Measurements from ENCODE around the gene SDHB. TPM values are rescaled to one million over a fixed set of nuclear protein-coding genes. Genes with fewer than 3 reads are reported as not detected.

SDHB gene
- total RNA-seq, 1 donor from 2014 or later = 61.2 TPM

- H3K4me3 Mint-ChIP-seq = no peak overlapping the region
- H3K9ac ChIP-seq = no peak overlapping the region
- H3K4me1 Mint-ChIP-seq = peaks cover 45% of the 10 kb centered on the region
Measured at GRCh38 chr1:17097147-17097546, 43.3 kb upstream of the SDHB start.

GRCh38 chr1:17096584-17096983, 42.8 kb upstream of the SDHB start:
- no peaks in the 10 kb centered on the region for H3K79me2 ChIP-seq (ENCODE audit: low read depth)
- peaks cover 3% of the 10 kb centered on the region for H3F3A ChIP-seq (ENCODE audit: low read depth)
- no peaks in the 10 kb centered on the region for H3K9me3 ChIP-seq (ENCODE audit: low read depth)
- no peaks in the 10 kb centered on the region for H3K9me3 Mint-ChIP-seq
- H3K4me2 ChIP-seq = no peak overlapping the region
- H3K27ac Mint-ChIP-seq = no peak overlapping the region
- H3K4me3 Mint-ChIP-seq = no peak overlapping the region
- TF ChIP-seq CTCF (IDR thresholded peaks at IDR 0.05) = no peak
- no peak for TF ChIP-seq EZH2 (IDR thresholded peaks at IDR 0.05)
- no peak for TF ChIP-seq EZH2phosphoT487 (IDR thresholded peaks at IDR 0.05)
- no peaks in the 10 kb centered on the region for H3K36me3 ChIP-seq
- no peaks in the 10 kb centered on the region for H3K27me3 ChIP-seq
- H3K4me3 ChIP-seq = no peak overlapping the region
- peaks cover 12% of the 10 kb centered on the region for H3K27me3 Mint-ChIP-seq (ENCODE audit: insufficient read depth, low read depth)
- H3K4me1 ChIP-seq = peaks cover 12% of the 10 kb centered on the region
- H2AFZ ChIP-seq (replicated peaks) = no peak overlapping the region
- H3K4me1 Mint-ChIP-seq = peaks cover 45% of the 10 kb centered on the region
- no peaks in the 10 kb centered on the region for H3K36me3 Mint-ChIP-seq
- H3K9ac ChIP-seq = no peak overlapping the region
- DNase-seq (ENCODE audit: low spot score) = no peak
- H4K20me1 ChIP-seq (ENCODE audit: low read depth) = no peaks in the 10 kb centered on the region
- no peak overlapping the region for H3K27ac ChIP-seq

More at GRCh38 chr1:17097147-17097546, 43.3 kb upstream of the SDHB start:
- Histone ChIP-seq H3K4me3 (no peak overlapping the region), H4K20me1 (ENCODE audit: low read depth) (no peaks in the 10 kb centered on the region), H3K27me3 (no peaks in the 10 kb centered on the region), H3K27ac (no peak overlapping the region), H3K36me3 (no peaks in the 10 kb centered on the region), H2AFZ (replicated peaks) (no peak overlapping the region), H3K4me2 (no peak overlapping the region), H3K4me1 (peaks cover 12% of the 10 kb centered on the region), H3K9me3 (ENCODE audit: low read depth) (no peaks in the 10 kb centered on the region), H3K79me2 (ENCODE audit: low read depth) (no peaks in the 10 kb centered on the region), H3F3A (ENCODE audit: low read depth) (peaks cover 3% of the 10 kb centered on the region)
- TF ChIP-seq EZH2phosphoT487 (IDR thresholded peaks at IDR 0.05) (no peak), EZH2 (IDR thresholded peaks at IDR 0.05) (no peak), CTCF (IDR thresholded peaks at IDR 0.05) (no peak)
- DNase-seq (ENCODE audit: low spot score) = no peak
- Mint-ChIP-seq H3K36me3 (no peaks in the 10 kb centered on the region), H3K27me3 (ENCODE audit: insufficient read depth, low read depth) (peaks cover 11% of the 10 kb centered on the region), H3K9me3 (no peaks in the 10 kb centered on the region), H3K27ac (no peak overlapping the region)

- peaks cover 21% of the 10 kb centered on the region for H3K27me3 Mint-ChIP-seq (ENCODE audit: insufficient read depth, low read depth)
- no peak overlapping the region for H3K27ac Mint-ChIP-seq
- Histone ChIP-seq H3K79me2 (ENCODE audit: low read depth) (no peaks in the 10 kb centered on the region), H4K20me1 (ENCODE audit: low read depth) (no peaks in the 10 kb centered on the region), H2AFZ (replicated peaks) (no peak overlapping the region), H3K27me3 (no peaks in the 10 kb centered on the region), H3F3A (ENCODE audit: low read depth) (peaks cover 3% of the 10 kb centered on the region), H3K4me2 (no peak overlapping the region), H3K4me3 (no peak overlapping the region), H3K27ac (no peak overlapping the region), H3K36me3 (no peaks in the 10 kb centered on the region), H3K9ac (no peak overlapping the region), H3K9me3 (ENCODE audit: low read depth) (no peaks in the 10 kb centered on the region), H3K4me1 (peaks cover 12% of the 10 kb centered on the region)
- TF ChIP-seq EZH2 (IDR thresholded peaks at IDR 0.05) = no peak
- TF ChIP-seq CTCF (IDR thresholded peaks at IDR 0.05) = no peak
- TF ChIP-seq EZH2phosphoT487 (IDR thresholded peaks at IDR 0.05) = no peak
- H3K4me1 Mint-ChIP-seq = peaks cover 43% of the 10 kb centered on the region
- no peaks in the 10 kb centered on the region for H3K36me3 Mint-ChIP-seq
- no peaks in the 10 kb centered on the region for H3K9me3 Mint-ChIP-seq
- no peak overlapping the region for H3K4me3 Mint-ChIP-seq
- no peak for DNase-seq (ENCODE audit: low spot score)
Measured at GRCh38 chr1:17095141-17095540, 41.3 kb upstream of the SDHB start.
